Measurements from ENCODE around the gene UBTD1. TPM values are rescaled to one million over a fixed set of nuclear protein-coding genes. Genes with fewer than 3 reads are reported as not detected.

Gene UBTD1
- polyA plus RNA-seq, 1 donor from 2014 or later: 3.3 TPM

DNA sequence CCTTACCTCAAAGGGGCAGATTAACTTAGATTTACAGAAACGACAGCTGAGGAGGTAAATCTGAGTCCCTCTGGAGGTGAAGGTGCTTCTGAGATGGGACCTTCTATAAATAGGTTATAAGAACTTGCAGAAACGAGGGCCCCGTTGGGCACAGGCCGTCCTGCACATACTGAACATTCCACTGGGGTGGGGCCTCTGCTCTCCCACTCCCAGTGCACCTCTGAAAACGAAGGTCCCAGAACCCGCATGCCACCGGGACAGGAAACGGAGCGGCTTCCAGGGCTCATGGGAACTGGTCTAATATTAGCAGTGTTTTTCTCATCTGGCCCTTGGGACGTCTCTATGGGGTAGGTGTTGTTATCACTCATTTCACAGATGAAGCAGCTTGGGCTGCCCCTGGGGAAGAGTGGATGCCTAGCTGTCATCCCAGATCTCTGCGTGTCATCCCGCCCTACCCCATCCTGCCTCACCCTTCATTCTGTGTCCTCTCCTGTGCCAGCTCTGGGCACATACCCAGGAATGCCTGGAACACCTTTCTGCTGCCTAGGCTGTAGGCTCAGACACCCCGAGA is 110.4 kb downstream of the UBTD1 start:
- Histone ChIP-seq H3K9ac (ENCODE audit: low read length) (no peak overlapping the region), H4K20me1 (ENCODE audit: insufficient read depth) (no peaks in the 10 kb centered on the region), H2AFZ (ENCODE audit: low read depth, low read length) (no peak overlapping the region), H3K79me2 (replicated peaks; ENCODE audit: insufficient read depth, low read length) (no peaks in the 10 kb centered on the region), H3K27ac (ENCODE audit: low read length) (no peak overlapping the region), H3K9me3 (ENCODE audit: low read length) (no peaks in the 10 kb centered on the region), H3F3A (ENCODE audit: insufficient read depth, low read length, poor library complexity, severe bottlenecking) (no peaks in the 10 kb centered on the region), H3K4me3 (ENCODE audit: low read length) (no peak overlapping the region), H3K36me3 (ENCODE audit: insufficient read depth, low read length) (no peaks in the 10 kb centered on the region), H3K9me2 (ENCODE audit: insufficient read depth, low read length) (no peaks in the 10 kb centered on the region), H3K27me3 (ENCODE audit: insufficient read depth, low read depth, low read length) (no peaks in the 10 kb centered on the region), H3K4me2 (ENCODE audit: low read length) (no peak overlapping the region)
- TF ChIP-seq, protein P1, sequence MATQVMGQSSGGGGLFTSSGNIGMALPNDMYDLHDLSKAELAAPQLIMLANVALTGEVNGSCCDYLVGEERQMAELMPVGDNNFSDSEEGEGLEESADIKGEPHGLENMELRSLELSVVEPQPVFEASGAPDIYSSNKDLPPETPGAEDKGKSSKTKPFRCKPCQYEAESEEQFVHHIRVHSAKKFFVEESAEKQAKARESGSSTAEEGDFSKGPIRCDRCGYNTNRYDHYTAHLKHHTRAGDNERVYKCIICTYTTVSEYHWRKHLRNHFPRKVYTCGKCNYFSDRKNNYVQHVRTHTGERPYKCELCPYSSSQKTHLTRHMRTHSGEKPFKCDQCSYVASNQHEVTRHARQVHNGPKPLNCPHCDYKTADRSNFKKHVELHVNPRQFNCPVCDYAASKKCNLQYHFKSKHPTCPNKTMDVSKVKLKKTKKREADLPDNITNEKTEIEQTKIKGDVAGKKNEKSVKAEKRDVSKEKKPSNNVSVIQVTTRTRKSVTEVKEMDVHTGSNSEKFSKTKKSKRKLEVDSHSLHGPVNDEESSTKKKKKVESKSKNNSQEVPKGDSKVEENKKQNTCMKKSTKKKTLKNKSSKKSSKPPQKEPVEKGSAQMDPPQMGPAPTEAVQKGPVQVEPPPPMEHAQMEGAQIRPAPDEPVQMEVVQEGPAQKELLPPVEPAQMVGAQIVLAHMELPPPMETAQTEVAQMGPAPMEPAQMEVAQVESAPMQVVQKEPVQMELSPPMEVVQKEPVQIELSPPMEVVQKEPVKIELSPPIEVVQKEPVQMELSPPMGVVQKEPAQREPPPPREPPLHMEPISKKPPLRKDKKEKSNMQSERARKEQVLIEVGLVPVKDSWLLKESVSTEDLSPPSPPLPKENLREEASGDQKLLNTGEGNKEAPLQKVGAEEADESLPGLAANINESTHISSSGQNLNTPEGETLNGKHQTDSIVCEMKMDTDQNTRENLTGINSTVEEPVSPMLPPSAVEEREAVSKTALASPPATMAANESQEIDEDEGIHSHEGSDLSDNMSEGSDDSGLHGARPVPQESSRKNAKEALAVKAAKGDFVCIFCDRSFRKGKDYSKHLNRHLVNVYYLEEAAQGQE (IDR thresholded peaks at IDR 0.05; ENCODE audit: borderline replicate concordance): no peak
- TF ChIP-seq, protein P2, sequence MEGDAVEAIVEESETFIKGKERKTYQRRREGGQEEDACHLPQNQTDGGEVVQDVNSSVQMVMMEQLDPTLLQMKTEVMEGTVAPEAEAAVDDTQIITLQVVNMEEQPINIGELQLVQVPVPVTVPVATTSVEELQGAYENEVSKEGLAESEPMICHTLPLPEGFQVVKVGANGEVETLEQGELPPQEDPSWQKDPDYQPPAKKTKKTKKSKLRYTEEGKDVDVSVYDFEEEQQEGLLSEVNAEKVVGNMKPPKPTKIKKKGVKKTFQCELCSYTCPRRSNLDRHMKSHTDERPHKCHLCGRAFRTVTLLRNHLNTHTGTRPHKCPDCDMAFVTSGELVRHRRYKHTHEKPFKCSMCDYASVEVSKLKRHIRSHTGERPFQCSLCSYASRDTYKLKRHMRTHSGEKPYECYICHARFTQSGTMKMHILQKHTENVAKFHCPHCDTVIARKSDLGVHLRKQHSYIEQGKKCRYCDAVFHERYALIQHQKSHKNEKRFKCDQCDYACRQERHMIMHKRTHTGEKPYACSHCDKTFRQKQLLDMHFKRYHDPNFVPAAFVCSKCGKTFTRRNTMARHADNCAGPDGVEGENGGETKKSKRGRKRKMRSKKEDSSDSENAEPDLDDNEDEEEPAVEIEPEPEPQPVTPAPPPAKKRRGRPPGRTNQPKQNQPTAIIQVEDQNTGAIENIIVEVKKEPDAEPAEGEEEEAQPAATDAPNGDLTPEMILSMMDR (IDR thresholded peaks at IDR 0.05; ENCODE audit: poor library complexity, severe bottlenecking): no peak
- TF ChIP-seq EZH2 (IDR thresholded peaks at IDR 0.05; ENCODE audit: borderline replicate concordance, insufficient read depth, low read length, poor library complexity, severe bottlenecking) (no peak), RAD21 (conservative IDR thresholded peaks at IDR 0.05) (no peak), POLR2AphosphoS5 (IDR thresholded peaks at IDR 0.05) (no peak), EP300 (conservative IDR thresholded peaks at IDR 0.05; ENCODE audit: poor library complexity, severe bottlenecking) (no peak), TAF1 (IDR thresholded peaks at IDR 0.05; ENCODE audit: low read depth) (no peak), SMC3 (conservative IDR thresholded peaks at IDR 0.05; ENCODE audit: poor library complexity) (no peak), MXI1 (conservative IDR thresholded peaks at IDR 0.05; ENCODE audit: poor library complexity, severe bottlenecking) (no peak)

DNA sequence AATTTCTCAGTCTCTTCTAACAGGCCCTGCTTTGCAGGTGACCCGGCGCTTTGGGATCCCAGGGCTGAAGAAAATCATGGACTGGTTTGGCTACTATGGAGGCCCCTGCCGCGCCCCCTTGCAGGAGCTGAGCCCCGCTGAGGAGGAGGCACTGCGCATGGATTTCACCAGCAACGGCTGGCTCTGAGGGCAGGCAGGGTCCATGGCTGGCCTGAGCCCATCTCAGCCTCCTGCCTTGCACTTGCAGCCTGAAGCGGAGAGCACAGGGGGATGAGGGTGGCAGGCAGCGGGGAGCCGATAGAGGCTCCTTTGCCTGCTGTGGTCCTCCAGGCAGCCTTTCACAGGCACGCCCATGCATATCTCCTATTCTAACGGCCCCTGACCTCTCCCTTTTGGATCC is 112.7 kb downstream of the UBTD1 start:
- H3F3A ChIP-seq (ENCODE audit: insufficient read depth, low read length, poor library complexity, severe bottlenecking): no peaks in the 10 kb centered on the region

More for the DNA sequence above, 112.7 kb downstream of the UBTD1 start:
- no peak overlapping the region for H3K9ac ChIP-seq (ENCODE audit: low read length)
- no peak overlapping the region for H2AFZ ChIP-seq (ENCODE audit: low read depth, low read length)
- no peak overlapping the region for H3K27ac ChIP-seq (ENCODE audit: low read length)
- H3K9me3 ChIP-seq (ENCODE audit: low read length): no peaks in the 10 kb centered on the region
- H3K4me3 ChIP-seq (ENCODE audit: low read length): no peak overlapping the region
- H3K27me3 ChIP-seq (ENCODE audit: insufficient read depth, low read depth, low read length): no peaks in the 10 kb centered on the region
- H3K9me2 ChIP-seq (ENCODE audit: insufficient read depth, low read length): no peaks in the 10 kb centered on the region
- no peak overlapping the region for H3K4me2 ChIP-seq (ENCODE audit: low read length)
- no peaks in the 10 kb centered on the region for H3K36me3 ChIP-seq (ENCODE audit: insufficient read depth, low read length)
- H3K79me2 ChIP-seq (replicated peaks; ENCODE audit: insufficient read depth, low read length): no peaks in the 10 kb centered on the region
- no peaks in the 10 kb centered on the region for H4K20me1 ChIP-seq (ENCODE audit: insufficient read depth)
- TF ChIP-seq SMC3 (conservative IDR thresholded peaks at IDR 0.05; ENCODE audit: poor library complexity) (no peak), TAF1 (IDR thresholded peaks at IDR 0.05; ENCODE audit: low read depth) (no peak), EP300 (conservative IDR thresholded peaks at IDR 0.05; ENCODE audit: poor library complexity, severe bottlenecking) (no peak), EZH2 (IDR thresholded peaks at IDR 0.05; ENCODE audit: borderline replicate concordance, insufficient read depth, low read length, poor library complexity, severe bottlenecking) (no peak), MXI1 (conservative IDR thresholded peaks at IDR 0.05; ENCODE audit: poor library complexity, severe bottlenecking) (no peak), RAD21 (conservative IDR thresholded peaks at IDR 0.05) (no peak), POLR2AphosphoS5 (IDR thresholded peaks at IDR 0.05) (no peak)
- TF ChIP-seq, protein P1 (IDR thresholded peaks at IDR 0.05; ENCODE audit: borderline replicate concordance): no peak
- TF ChIP-seq, protein P2 (IDR thresholded peaks at IDR 0.05; ENCODE audit: poor library complexity, severe bottlenecking): no peak

All from neural cell (in vitro differentiated cells).